GM12875 (cell line): ENCODE results near the gene ERCC6L2.

Source experiments
- H3K4me3 ChIP-seq: one replicate; pipeline ENCODE4 v1.5.1; 2011; ENCODE audit warnings: low read depth, low read length, control low read depth
- TF ChIP-seq, protein P1 (sequence below): IDR thresholded peaks from 2 replicates; pipeline ENCODE4 v1.5.1; 2011; ENCODE audit warnings: low read depth, mild to moderate bottlenecking, control low read depth, inconsistent platforms, low read length, moderate library complexity, borderline replicate concordance; ENCODE audit not compliant: insufficient read depth

Gene ERCC6L2

DNA sequence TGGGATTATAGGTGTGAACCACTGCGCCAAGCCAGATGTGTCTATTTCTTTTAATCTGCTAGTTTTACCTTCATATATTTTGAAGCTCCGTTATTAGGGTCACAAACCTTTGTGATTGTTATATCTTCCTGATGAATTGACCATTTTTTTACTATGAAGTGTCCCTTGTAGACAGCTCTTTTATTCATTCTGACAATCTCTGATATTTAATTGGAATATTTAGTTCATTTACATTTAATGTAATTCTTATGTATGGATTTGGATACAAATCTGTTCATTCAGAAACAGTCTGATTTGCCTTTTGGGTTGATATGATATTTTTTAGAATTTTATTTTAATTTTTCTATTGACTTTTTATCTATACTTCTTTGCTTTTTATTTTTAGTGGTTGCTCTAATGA is 17.2 kb downstream of the ERCC6L2 start:
- TF ChIP-seq, protein P1, sequence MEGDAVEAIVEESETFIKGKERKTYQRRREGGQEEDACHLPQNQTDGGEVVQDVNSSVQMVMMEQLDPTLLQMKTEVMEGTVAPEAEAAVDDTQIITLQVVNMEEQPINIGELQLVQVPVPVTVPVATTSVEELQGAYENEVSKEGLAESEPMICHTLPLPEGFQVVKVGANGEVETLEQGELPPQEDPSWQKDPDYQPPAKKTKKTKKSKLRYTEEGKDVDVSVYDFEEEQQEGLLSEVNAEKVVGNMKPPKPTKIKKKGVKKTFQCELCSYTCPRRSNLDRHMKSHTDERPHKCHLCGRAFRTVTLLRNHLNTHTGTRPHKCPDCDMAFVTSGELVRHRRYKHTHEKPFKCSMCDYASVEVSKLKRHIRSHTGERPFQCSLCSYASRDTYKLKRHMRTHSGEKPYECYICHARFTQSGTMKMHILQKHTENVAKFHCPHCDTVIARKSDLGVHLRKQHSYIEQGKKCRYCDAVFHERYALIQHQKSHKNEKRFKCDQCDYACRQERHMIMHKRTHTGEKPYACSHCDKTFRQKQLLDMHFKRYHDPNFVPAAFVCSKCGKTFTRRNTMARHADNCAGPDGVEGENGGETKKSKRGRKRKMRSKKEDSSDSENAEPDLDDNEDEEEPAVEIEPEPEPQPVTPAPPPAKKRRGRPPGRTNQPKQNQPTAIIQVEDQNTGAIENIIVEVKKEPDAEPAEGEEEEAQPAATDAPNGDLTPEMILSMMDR: no peak
- no peak overlapping the region for H3K4me3 ChIP-seq

DNA sequence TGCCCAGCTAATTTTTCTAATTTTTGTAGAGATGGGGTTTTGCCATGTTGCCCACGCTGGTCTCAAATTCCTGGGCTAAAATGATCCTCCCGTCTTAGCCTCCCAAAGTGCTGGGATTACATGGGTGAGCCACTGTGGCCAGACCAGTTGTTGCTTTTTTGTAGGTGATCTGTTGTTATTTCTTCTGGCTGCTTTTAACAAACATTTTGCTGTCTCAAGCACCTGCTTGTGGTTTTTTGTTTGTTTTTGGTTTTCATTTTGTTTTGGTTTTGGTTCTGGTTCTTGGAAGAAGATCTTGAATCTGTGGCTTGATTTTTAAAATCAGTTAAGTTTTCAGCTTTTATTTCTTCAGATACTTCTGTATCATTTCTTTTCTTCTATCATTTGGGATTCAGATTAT is 21.1 kb downstream of the ERCC6L2 start:
- H3K4me3 ChIP-seq: no peak overlapping the region
- TF ChIP-seq, protein P1: no peak

DNA sequence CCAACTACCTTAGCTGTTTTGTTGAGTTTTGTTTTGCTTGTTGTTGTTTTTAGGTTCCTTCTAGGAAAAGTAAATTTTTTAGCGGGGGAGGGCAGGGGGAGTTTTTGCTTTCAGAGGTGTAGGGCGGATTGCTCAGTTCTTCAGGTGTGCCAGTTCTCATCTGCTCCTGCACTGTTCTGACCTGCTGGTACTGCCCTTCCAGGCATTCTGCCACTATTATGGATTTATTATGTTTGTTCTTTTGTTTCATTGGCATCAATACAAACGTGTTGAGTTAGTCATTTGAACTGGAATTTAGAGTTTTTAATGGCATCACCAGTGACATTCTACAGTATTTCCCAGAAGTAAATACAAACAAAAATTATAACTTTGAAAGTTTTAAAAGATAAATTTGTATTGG is 26.0 kb downstream of the ERCC6L2 start:
- TF ChIP-seq, protein P1: no peak
- H3K4me3 ChIP-seq: no peak overlapping the region

- H3K4me3 ChIP-seq: no peak overlapping the region
- TF ChIP-seq, protein P1: no peak
Observed at GRCh38 chr9:95903398-95903797, 27.9 kb downstream of the ERCC6L2 start.

DNA sequence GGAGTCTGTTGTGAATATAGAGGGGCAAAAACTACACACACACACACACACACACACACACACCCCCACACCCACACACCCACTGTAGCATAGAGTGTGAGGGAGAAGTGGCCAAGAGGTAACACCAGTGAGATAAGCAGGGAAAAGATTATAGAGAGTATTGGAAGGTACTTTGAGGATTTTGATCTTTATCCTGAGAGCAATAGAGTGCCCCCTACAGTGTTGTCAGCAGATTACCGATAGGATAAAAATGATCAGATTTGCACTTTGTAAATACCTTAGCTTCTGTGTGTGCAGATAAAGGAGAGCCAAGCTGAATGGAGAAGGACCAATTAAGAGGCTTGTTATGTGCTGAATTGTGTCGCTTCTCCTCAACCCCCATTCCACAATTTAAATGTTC is 32.3 kb downstream of the ERCC6L2 start:
- TF ChIP-seq, protein P1: peak; percentile 27; the same call in 1 of the 2 replicates

DNA sequence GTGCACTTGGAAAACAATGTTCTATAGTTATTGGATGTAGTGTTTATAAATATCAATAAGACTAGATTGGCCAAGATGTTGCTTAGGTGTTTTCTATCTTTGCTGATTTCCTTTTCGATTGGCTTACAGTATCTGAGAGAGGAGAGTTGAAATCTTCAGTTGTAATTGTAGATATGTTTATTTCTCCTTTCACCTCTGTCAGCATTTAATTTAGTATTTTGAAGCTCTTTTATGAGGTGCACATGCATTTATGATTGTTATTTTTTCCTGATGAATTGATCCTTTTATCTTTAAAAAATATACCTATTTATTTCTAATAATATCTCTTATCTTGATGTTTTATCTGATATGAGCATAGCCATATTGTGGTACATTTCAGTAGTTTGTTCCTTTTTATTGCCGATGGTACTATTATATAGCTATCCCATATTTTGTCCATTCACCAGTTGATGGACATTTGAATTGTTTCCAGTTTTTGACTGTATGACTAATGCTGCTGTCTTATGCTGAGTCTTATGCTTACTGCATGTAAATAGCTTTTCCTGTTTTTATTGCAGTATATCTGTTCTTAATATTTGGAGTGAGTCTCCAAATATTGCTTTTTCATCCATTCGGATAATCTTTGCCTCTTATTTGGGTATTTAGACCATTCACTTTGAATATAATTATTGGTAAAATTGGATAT is 34.7 kb downstream of the ERCC6L2 start:
- H3K4me3 ChIP-seq: no peak overlapping the region
- TF ChIP-seq, protein P1: no peak

More for the DNA sequence above, 32.3 kb downstream of the ERCC6L2 start:
- no peak overlapping the region for H3K4me3 ChIP-seq

- no peak overlapping the region for H3K4me3 ChIP-seq
- TF ChIP-seq, protein P1: no peak
Observed at GRCh38 chr9:95910770-95911340, 35.4 kb downstream of the ERCC6L2 start.
